Esophagus muscularis mucosa (tissue), 4 donors: ENCODE measurements around the gene AP1M2. TPM values are rescaled to one million over a fixed set of nuclear protein-coding genes. Genes with fewer than 3 reads are reported as not detected.

Source experiments
- DNase-seq: peaks from one replicate; pipeline ENCODE4 v3.0.0-alpha.2; 2017; ENCODE audit errors: extremely low spot score
- H3K27ac ChIP-seq, 4 donors: fragments of 200-600 bp; sonication (generic); replicated peaks in 1 of 4; 1 replicate in 3 of 4; 2 replicates in 1 of 4; pipeline ENCODE4 v1.5.1; 2016 to 2019; ENCODE audit warnings: mild to moderate bottlenecking in 1 of 4
- H3K27me3 ChIP-seq, 4 donors: fragments of 200-600 bp; sonication (generic); one replicate each; pipeline versions ENCODE4 v1.5.1 to v1.6.0; 2016 to 2019
- H3K36me3 ChIP-seq, 4 donors: fragments of 200-600 bp; sonication (generic); one replicate each; pipeline ENCODE4 v1.5.1; 2016 to 2019
- H3K4me1 ChIP-seq, 4 donors: fragments of 200-600 bp; sonication (generic); one replicate each; pipeline ENCODE4 v1.5.1; 2016 to 2019
- H3K4me3 ChIP-seq, 4 donors: fragments of 200-600 bp; sonication (generic); 1 replicate in 2 of 4; 2 replicates in 2 of 4; pipeline ENCODE4 v1.5.1; 2016 to 2019; ENCODE audit warnings: mild to moderate bottlenecking in 4 of 4, moderate library complexity in 1 of 4
- H3K9me3 ChIP-seq, 4 donors: fragments of 200-600 bp; sonication (generic); 1 replicate in 3 of 4; 2 replicates in 1 of 4; pipeline ENCODE4 v1.5.1; 2016 to 2019
- EP300 ChIP-seq: sonication (generic); formaldehyde crosslinking; IDR thresholded peaks from one replicate; pipeline ENCODE4 v1.6.1; 2017; ENCODE audit warnings: antibody characterized with exemption
- POLR2A ChIP-seq: fragments of 450-650 bp; IDR thresholded peaks from one replicate; pipeline ENCODE4 v1.6.1; 2017; ENCODE audit warnings: antibody characterized with exemption, moderate library complexity, mild to moderate bottlenecking, low read depth
- POLR2AphosphoS5 ChIP-seq, 2 donors: sonication (generic); formaldehyde crosslinking; IDR thresholded peaks; one replicate each; pipeline ENCODE4 v1.6.1; 2017; ENCODE audit warnings: antibody characterized with exemption in 2 of 2
- WGBS: methylation state at CpG from one replicate; pipeline ENCODE4 v1.1.5; 2018; 5-methylcytosine and 5-hydroxymethylcytosine counted together
- intact Hi-C: fragments of 100-400 bp; cut with DNase I; formaldehyde crosslinking; loops from one replicate; pipeline ENCODE4 v1.15.1; 2023
- total RNA-seq, 4 donors: library from RNA; depleted of rRNA; stranded (reverse); fragments of >200 nt; gene quantifications; one replicate each; pipeline versions ENCODE4 v1.1.0 to v1.2.1, GENCODE V29; 2016
- TF ChIP-seq, protein P1 (sequence below), 3 experiments: fragments of 200-600 bp in 2 of 3; fragments of 450-650 bp in 1 of 3; sonication (generic) in 2 of 3; IDR thresholded peaks; one replicate each; pipeline ENCODE4 v1.5.1; 2017 to 2019; ENCODE audit warnings: antibody characterized with exemption in 3 of 3, mild to moderate bottlenecking in 2 of 3, moderate library complexity in 1 of 3

AP1M2 gene
- total RNA-seq, 4 donors from 2014 or later, result not detected

- H3K9me3 ChIP-seq, result no peaks in the 10 kb centered on the region
- intact Hi-C loops, result no loop called here
- peaks cover 20 to 33% (median 27%) of the 10 kb centered on the region in 4 donors for H3K4me1 ChIP-seq
- 13% methylated on average over 9 of the region's 19 CpGs for WGBS
- DNase-seq, result no peak
- no peaks in the 10 kb centered on the region for H3K36me3 ChIP-seq
- peak overlapping the region; percentile 73 to 99 (median 92) for H3K4me3 ChIP-seq
- TF ChIP-seq POLR2AphosphoS5 (IDR thresholded peaks at IDR 0.05), result peak in 1 of 2 donors; percentile 41
- TF ChIP-seq, protein P1, sequence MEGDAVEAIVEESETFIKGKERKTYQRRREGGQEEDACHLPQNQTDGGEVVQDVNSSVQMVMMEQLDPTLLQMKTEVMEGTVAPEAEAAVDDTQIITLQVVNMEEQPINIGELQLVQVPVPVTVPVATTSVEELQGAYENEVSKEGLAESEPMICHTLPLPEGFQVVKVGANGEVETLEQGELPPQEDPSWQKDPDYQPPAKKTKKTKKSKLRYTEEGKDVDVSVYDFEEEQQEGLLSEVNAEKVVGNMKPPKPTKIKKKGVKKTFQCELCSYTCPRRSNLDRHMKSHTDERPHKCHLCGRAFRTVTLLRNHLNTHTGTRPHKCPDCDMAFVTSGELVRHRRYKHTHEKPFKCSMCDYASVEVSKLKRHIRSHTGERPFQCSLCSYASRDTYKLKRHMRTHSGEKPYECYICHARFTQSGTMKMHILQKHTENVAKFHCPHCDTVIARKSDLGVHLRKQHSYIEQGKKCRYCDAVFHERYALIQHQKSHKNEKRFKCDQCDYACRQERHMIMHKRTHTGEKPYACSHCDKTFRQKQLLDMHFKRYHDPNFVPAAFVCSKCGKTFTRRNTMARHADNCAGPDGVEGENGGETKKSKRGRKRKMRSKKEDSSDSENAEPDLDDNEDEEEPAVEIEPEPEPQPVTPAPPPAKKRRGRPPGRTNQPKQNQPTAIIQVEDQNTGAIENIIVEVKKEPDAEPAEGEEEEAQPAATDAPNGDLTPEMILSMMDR (IDR thresholded peaks at IDR 0.05), result no peak
- no peak for TF ChIP-seq POLR2A
- no peak for TF ChIP-seq EP300
- peaks cover 0 to 8% (median 0%) of the 10 kb centered on the region in 4 donors for H3K27me3 ChIP-seq
- peak overlapping the region; percentile 85 to 90 (median 88) for H3K27ac ChIP-seq
Measured at GRCh38 chr19:10603084-10603872, 16.2 kb upstream of the AP1M2 start.

- no peaks in the 10 kb centered on the region for H3K9me3 ChIP-seq
- peak overlapping the region; percentile 73 to 99 (median 92) for H3K4me3 ChIP-seq
- H3K4me1 ChIP-seq, result peaks cover 20 to 33% (median 27%) of the 10 kb centered on the region in 4 donors
- H3K27ac ChIP-seq, result peak overlapping the region; percentile 85 to 90 (median 88)
- intact Hi-C loops, result no loop called here
- TF ChIP-seq, protein P1 (IDR thresholded peaks at IDR 0.05), result no peak
- TF ChIP-seq POLR2AphosphoS5 (IDR thresholded peaks at IDR 0.05), result peak; percentile 26 to 82
- no peaks in the 10 kb centered on the region for H3K36me3 ChIP-seq
- peak; percentile 97 for DNase-seq
- WGBS, result 0% methylated on average over 26 of the region's 76 CpGs
- peaks cover 0 to 12% (median 0%) of the 10 kb centered on the region in 4 donors for H3K27me3 ChIP-seq
Measured at GRCh38 chr19:10602330-10603083, 15.4 kb upstream of the AP1M2 start.

- intact Hi-C loops, result no loop called here
- Histone ChIP-seq H3K9me3 (no peaks in the 10 kb centered on the region), H3K36me3 (no peaks in the 10 kb centered on the region), H3K4me1 (peaks cover 22 to 33% (median 30%) of the 10 kb centered on the region in 4 donors), H3K4me3 (peak overlapping the region; percentile 73 to 99 (median 92)), H3K27ac (peak overlapping the region in 1 of 4 donors; percentile 88), H3K27me3 (peaks cover 0 to 12% (median 0%) of the 10 kb centered on the region in 4 donors)
- no peak for DNase-seq
- 34% methylated on average over 7 of the region's 7 CpGs for WGBS
- TF ChIP-seq POLR2AphosphoS5 (IDR thresholded peaks at IDR 0.05), result no peak
- TF ChIP-seq, protein P1 (IDR thresholded peaks at IDR 0.05), result no peak
- TF ChIP-seq EP300, result no peak
- no peak for TF ChIP-seq POLR2A
Measured at GRCh38 chr19:10601999-10602329, 14.9 kb upstream of the AP1M2 start.

DNA sequence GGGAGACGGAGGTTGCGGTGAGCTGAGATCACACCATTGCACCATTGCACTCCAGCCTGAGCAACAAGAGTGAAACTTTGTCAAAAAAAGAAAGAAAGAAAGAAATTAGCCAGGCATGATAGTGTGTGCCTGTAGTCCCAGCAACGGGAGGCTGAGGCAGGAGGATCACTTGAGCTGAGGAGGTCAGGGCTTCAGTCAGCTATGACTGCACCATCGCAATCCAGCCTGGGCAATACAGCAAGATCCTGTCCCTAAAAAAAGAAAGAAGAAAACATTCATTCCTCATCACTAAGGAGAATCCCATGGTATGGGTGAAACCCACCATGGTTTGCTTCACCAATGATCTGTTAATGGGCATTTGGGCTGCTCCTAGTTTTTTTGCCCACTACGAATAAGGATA lies 13.0 kb upstream of the AP1M2 start:
- no peak for DNase-seq
- Histone ChIP-seq H3K4me3 (no peak overlapping the region), H3K9me3 (no peaks in the 10 kb centered on the region), H3K36me3 (no peaks in the 10 kb centered on the region), H3K27me3 (peaks cover 0 to 27% (median 0%) of the 10 kb centered on the region in 4 donors), H3K4me1 (peaks cover 18 to 35% (median 24%) of the 10 kb centered on the region in 4 donors), H3K27ac (no peak overlapping the region)
- WGBS, result 96% methylated on average over 5 of the region's 5 CpGs
- intact Hi-C loops, result no loop called here
- TF ChIP-seq, protein P1 (IDR thresholded peaks at IDR 0.05), result no peak
- TF ChIP-seq POLR2A, result no peak
- no peak for TF ChIP-seq EP300
- TF ChIP-seq POLR2AphosphoS5 (IDR thresholded peaks at IDR 0.05), result no peak
